Pulmonary artery endothelial cell (primary cell): ENCODE measurements around the gene CCDC18. TPM values are rescaled to one million over a fixed set of nuclear protein-coding genes. Genes with fewer than 3 reads are reported as not detected.
"Not testable (repeated sequence)": the region's sequence is repeated elsewhere in the genome, so short reads cannot be mapped to it uniquely, and the experiment has no call there.

Experiments
- DNase-seq: peaks from one replicate; pipeline ENCODE4 v3.0.0-alpha.2; 2011; ENCODE audit warnings: low read depth, low spot score
- total RNA-seq: library from RNA; depleted of rRNA; stranded (reverse); fragments of >200 nt; gene quantifications from 2 replicates; pipeline ENCODE4 v1.2.3, GENCODE V29; 2014

Gene CCDC18
- total RNA-seq, 1 donor from 2014 or later = 9.0 TPM

GRCh38 chr1:93235261-93235660, 54.7 kb downstream of the CCDC18 start:
- DNase-seq = no peak

- no peak for DNase-seq
Measured at GRCh38 chr1:93237021-93237420, 56.5 kb downstream of the CCDC18 start.

- no peak for DNase-seq
Measured at GRCh38 chr1:93238425-93238824, 57.9 kb downstream of the CCDC18 start.

GRCh38 chr1:93239863-93240262, 59.3 kb downstream of the CCDC18 start:
- no peak for DNase-seq

GRCh38 chr1:93243233-93243632, 62.7 kb downstream of the CCDC18 start:
- not testable (repeated sequence) for DNase-seq

GRCh38 chr1:93244298-93245069, 64.0 kb downstream of the CCDC18 start:
- DNase-seq = no peak

GRCh38 chr1:93251966-93252365, 71.4 kb downstream of the CCDC18 start:
- no peak for DNase-seq

- no peak for DNase-seq
Measured at GRCh38 chr1:93252598-93252997, 72.1 kb downstream of the CCDC18 start.

GRCh38 chr1:93253516-93253915, 73.0 kb downstream of the CCDC18 start:
- no peak for DNase-seq

- DNase-seq = no peak
Measured at GRCh38 chr1:93255222-93256079, 74.9 kb downstream of the CCDC18 start.

GRCh38 chr1:93256433-93256832, 75.9 kb downstream of the CCDC18 start:
- DNase-seq = no peak

GRCh38 chr1:93257889-93258288, 77.4 kb downstream of the CCDC18 start:
- no peak for DNase-seq

GRCh38 chr1:93260726-93261125, 80.2 kb downstream of the CCDC18 start:
- not testable (repeated sequence) for DNase-seq

GRCh38 chr1:93262645-93263044, 82.1 kb downstream of the CCDC18 start:
- DNase-seq = no peak

GRCh38 chr1:93268888-93269287, 88.4 kb downstream of the CCDC18 start:
- DNase-seq = not testable (repeated sequence)

- not testable (repeated sequence) for DNase-seq
Measured at GRCh38 chr1:93275262-93275633, 94.7 kb downstream of the CCDC18 start.

- DNase-seq = no peak
Measured at GRCh38 chr1:93275634-93276295, 95.2 kb downstream of the CCDC18 start.

- DNase-seq = not testable (repeated sequence)
Measured at GRCh38 chr1:93277530-93277929, 97.0 kb downstream of the CCDC18 start.

- no peak for DNase-seq
Measured at GRCh38 chr1:93283496-93283895, 103.0 kb downstream of the CCDC18 start.

GRCh38 chr1:93288558-93288957, 108.0 kb downstream of the CCDC18 start:
- no peak for DNase-seq

- DNase-seq = no peak
Measured at GRCh38 chr1:93296555-93297154, 116.1 kb downstream of the CCDC18 start.

GRCh38 chr1:93301131-93301530, 120.6 kb downstream of the CCDC18 start:
- DNase-seq = no peak
